ENCODE results near the gene UBTD1.

GRCh38 chr10:97534746-97535367, 36.1 kb downstream of the UBTD1 start:
- no peak for TF ChIP-seq YY1 (IDR thresholded peaks at IDR 0.05; ENCODE audit: insufficient read depth, insufficient read length)
- TF ChIP-seq SUZ12 (IDR thresholded peaks at IDR 0.05; ENCODE audit: extremely low read depth, insufficient read depth, insufficient read length), result no peak
